GM12878 (cell line): Measurements from ENCODE around the gene INPP5D. TPM values are rescaled to one million over a fixed set of nuclear protein-coding genes. Genes with fewer than 3 reads are reported as not detected.

Experiments
- ATAC-seq: fragments of 200-7000 bp; cut with Tn5 transposase; 3 replicates; pipeline ENCODE4 v1.9.1; 2020; ENCODE audit warnings: mild to moderate bottlenecking, moderate library complexity
- BruUV-seq: library from RNA; stranded (reverse); fragments of 400-500 nt; replicated peaks from 2 replicates; lab custom pipeline; 2021; lab: Mats Ljungman, UMichigan
- CTCF ChIA-PET: fragments of 300-600 bp; sonication (Branson Sonifier 250); formaldehyde crosslinking; extraction: SDS; loops from one replicate; lab custom pipeline; 2021; ENCODE audit warnings: inconsistent platforms; lab: Yijun Ruan, JAX
- POLR2A ChIA-PET: fragments of 350-600 bp; formaldehyde crosslinking; extraction: SDS; loops from one replicate; lab custom pipeline; 2021; ENCODE audit warnings: inconsistent platforms; lab: Charles Lee
- RAD21 ChIA-PET: fragments of 300-600 bp; sonication (Branson Sonifier 250); formaldehyde crosslinking; loops from one replicate; lab custom pipeline; 2023; ENCODE audit warnings: antibody characterized with exemption; ENCODE audit not compliant: unreplicated experiment; lab: Charles Lee
- SMC1A ChIA-PET: fragments of 300-600 bp; sonication (Branson Sonifier 250); formaldehyde crosslinking; loops from one replicate; lab custom pipeline; 2023; ENCODE audit not compliant: unreplicated experiment, uncharacterized antibody; lab: Charles Lee
- DNase-seq: peaks from one replicate; pipeline ENCODE4 v3.0.0-alpha.2; 2011; ENCODE audit warnings: low read depth, low spot score
- FAIRE-seq: peaks from 3 replicates; lab custom pipeline; 2011; peaks lifted over from hg19 to GRCh38; lab: Jason Lieb, UNC
- H2AFZ ChIP-seq: 2 replicates; pipeline ENCODE4 v1.6.0; 2011; ENCODE audit warnings: low read depth, low read length, control low read depth; ENCODE audit not compliant: control insufficient read depth
- H3K27ac ChIP-seq: 2 replicates; pipeline ENCODE4 v1.5.1; 2011; ENCODE audit warnings: control low read depth; ENCODE audit not compliant: control insufficient read depth, insufficient read depth
- H3K27me3 ChIP-seq, 2 experiments: replicated peaks in 1 of 2; 2 replicates each; pipeline versions ENCODE4 v1.6.0 to v1.6.1; 2011; ENCODE audit warnings: low read length in 1 of 2; ENCODE audit not compliant: control insufficient read depth in 2 of 2, insufficient read depth in 2 of 2
- H3K36me3 ChIP-seq, 2 experiments: 2 replicates each; pipeline ENCODE4 v1.5.1; 2011; ENCODE audit warnings: low read length in 1 of 2; ENCODE audit not compliant: control insufficient read depth in 2 of 2, insufficient read depth in 2 of 2
- H3K4me1 ChIP-seq: 2 replicates; pipeline ENCODE4 v1.6.1; 2011; ENCODE audit warnings: mild to moderate bottlenecking, low read length, moderate library complexity, mixed read lengths; ENCODE audit not compliant: control insufficient read depth, insufficient read depth
- H3K4me2 ChIP-seq: 2 replicates; pipeline ENCODE4 v1.6.0; 2011; ENCODE audit warnings: control low read depth; ENCODE audit not compliant: control insufficient read depth, insufficient read depth
- H3K4me3 ChIP-seq: fragments of 200-600 bp; sonication (generic); 2 replicates; pipeline ENCODE4 v1.5.1; 2016
- H3K79me2 ChIP-seq: 2 replicates; pipeline ENCODE4 v1.6.0; 2011; ENCODE audit warnings: low read length; ENCODE audit not compliant: control insufficient read depth, insufficient read depth
- H3K9ac ChIP-seq: 2 replicates; pipeline ENCODE4 v1.8.0; 2011; ENCODE audit warnings: low read length, control low read depth, mixed read lengths; ENCODE audit not compliant: control insufficient read depth, insufficient read depth
- H3K9me3 ChIP-seq: replicated peaks from 3 replicates; pipeline ENCODE4 v1.5.1; 2011; ENCODE audit warnings: mild to moderate bottlenecking, low read length; ENCODE audit not compliant: control insufficient read depth, insufficient read depth
- H4K20me1 ChIP-seq: 2 replicates; pipeline ENCODE4 v1.6.0; 2011; ENCODE audit not compliant: control insufficient read depth, insufficient read depth
- CHD2 ChIP-seq: IDR thresholded peaks from 2 replicates; pipeline ENCODE4 v1.6.1; 2011; ENCODE audit warnings: low read depth, low read length, improper control_type of control experiment, borderline replicate concordance
- CTCF ChIP-seq, 3 experiments: IDR thresholded peaks in 2 of 3; conservative IDR thresholded peaks in 1 of 3; 2 replicates each; pipeline ENCODE4 v1.5.1; 2011; ENCODE audit warnings: low read depth in 3 of 3, low read length in 3 of 3, mild to moderate bottlenecking in 3 of 3, control low read depth in 2 of 3, moderate library complexity in 2 of 3, inconsistent platforms in 1 of 3, mixed read lengths in 1 of 3; ENCODE audit not compliant: control insufficient read depth in 2 of 3, insufficient read depth in 1 of 3; ENCODE audit errors: extremely low read depth in 1 of 3
- FOXM1 ChIP-seq: IDR thresholded peaks from 2 replicates; pipeline ENCODE4 v1.6.1; 2012; ENCODE audit warnings: low read depth, mild to moderate bottlenecking, inconsistent platforms, low read length, moderate library complexity
- GATAD2B ChIP-seq: fragments of 450-650 bp; conservative IDR thresholded peaks from 2 replicates; pipeline ENCODE4 v1.6.1; 2017; ENCODE audit warnings: low read depth, mild to moderate bottlenecking, moderate library complexity
- JUNB ChIP-seq: IDR thresholded peaks from 2 replicates; pipeline ENCODE4 v1.6.1; 2016; ENCODE audit warnings: antibody characterized with exemption, mild to moderate bottlenecking
- MAX ChIP-seq: IDR thresholded peaks from 2 replicates; pipeline ENCODE4 v1.6.1; 2012; ENCODE audit warnings: low read depth, low read length, improper control_type of control experiment
- RUNX3 ChIP-seq: IDR thresholded peaks from 2 replicates; pipeline ENCODE4 v1.6.1; 2012; ENCODE audit warnings: low read length, inconsistent platforms
- WGBS: methylation state at CpG from one replicate; pipeline ENCODE4 v1.1.6; 2016; ENCODE audit warnings: low lambda C conversion rate; ENCODE audit not compliant: insufficient replicate concordance, insufficient coverage; ENCODE audit errors: missing lambda C conversion rate; 5-methylcytosine and 5-hydroxymethylcytosine counted together
- in situ Hi-C: fragments of 300-500 bp; cut with MboI; formaldehyde crosslinking; loops from 9 replicates; pipeline ENCODE4 v1.14.3; 2018; ENCODE audit warnings: mixed read lengths
- intact Hi-C: fragments of 100-400 bp; cut with micrococcal nuclease; formaldehyde crosslinking; loops from one replicate; pipeline ENCODE4 v1.14.2; 2022; ENCODE audit not compliant: unreplicated experiment
- polyA plus RNA-seq, 11 experiments: library from polyadenylated mRNA; depleted of rRNA in 4 of 11; unstranded in 6 of 11; stranded (reverse) in 5 of 11; fragments of >200 nt; fragmentation: Nextera tagmentation in 4 of 11; fragmentation: Illumina TruSeq in 1 of 11; extraction: Ambion mirVana in 4 of 11; extraction: Trizol in 1 of 11; gene quantifications; 1 replicate in 1 of 11; 2 replicates in 10 of 11; pipeline versions ENCODE4 v1.2.1 to v1.2.3, GENCODE V29; 2011 to 2016; ENCODE audit warnings: inconsistent platforms in 2 of 11, missing spikeins in 2 of 11, low read depth in 1 of 11
- total RNA-seq, 4 experiments: library from RNA; depleted of rRNA in 3 of 4; stranded (reverse); fragments of >200 nt in 3 of 4; fragmentation: Illumina TruSeq in 1 of 4; extraction: Trizol in 1 of 4; gene quantifications; 2 replicates each; pipeline versions ENCODE4 v1.2.1 to v1.2.3, GENCODE V29; 2013 to 2021

The INPP5D gene
- total and polyA plus RNA-seq, 10 of the 15 experiments (the other 5 are each of a cell fraction or from before 2014, with no cell fraction given) = 11.8 to 139 (median 88.8) TPM

- ChIA-PET SMC1A (no interaction called here), RAD21 (interaction anchor here (1.1 kb wide), 1 partner anchor 13 kb away, joined by 3 read pairs; no protein-coding TSS in a partner anchor), POLR2A (no interaction called here), CTCF (interaction anchor here (0.9 to 1.7 kb wide), 3 partner anchors 12 to 209 kb away, joined by 3 to 7 read pairs (median 3); no protein-coding TSS in a partner anchor)
- intact Hi-C loops (no loop called here), in situ Hi-C loops (no loop called here)
- DNase-seq = no peak
- no peaks in the 10 kb centered on the region for H3K36me3 ChIP-seq
- no peaks in the 10 kb centered on the region; the same call in 1 of the 2 replicates for H4K20me1 ChIP-seq
- H3K4me2 ChIP-seq = no peak overlapping the region
- no TSS peak for BruUV-seq
- H3K9me3 ChIP-seq = no peaks in the 10 kb centered on the region
- no peaks in the 10 kb centered on the region; a peak in 2 of 4 replicates for H3K27me3 ChIP-seq
- no peaks in the 10 kb centered on the region for H3K4me1 ChIP-seq
- H3K27ac ChIP-seq = no peak overlapping the region
- ATAC-seq = no peak
- TF ChIP-seq JUNB = no peak
- no peak for TF ChIP-seq CTCF (IDR thresholded peaks at IDR 0.05 in 2 of 3, conservative IDR thresholded peaks at IDR 0.05 in 1 of 3; ENCODE audit: control insufficient read depth in 2 of 3, extremely low read depth in 1 of 3, insufficient read depth in 1 of 3, low read depth in 3 of 3, low read length in 3 of 3)
- TF ChIP-seq MAX = no peak
- TF ChIP-seq RUNX3 = no peak
- TF ChIP-seq FOXM1 = no peak
- no peak for TF ChIP-seq GATAD2B
- TF ChIP-seq CHD2 = no peak
- WGBS = 36% methylated on average over 10 of the region's 10 CpGs
- H3K4me3 ChIP-seq = no peak overlapping the region
- FAIRE-seq = no peak
- H3K79me2 ChIP-seq = no peaks in the 10 kb centered on the region
- H3K9ac ChIP-seq = no peak overlapping the region
- H2AFZ ChIP-seq = no peak overlapping the region
Measured at GRCh38 chr2:233041722-233042323, 18.3 kb upstream of the INPP5D start.
